Neural progenitor cell (in vitro differentiated cells): Measurements from ENCODE around the gene PMM1. TPM values are rescaled to one million over a fixed set of nuclear protein-coding genes. Genes with fewer than 3 reads are reported as not detected.
"Not testable (repeated sequence)": the region's sequence is repeated elsewhere in the genome, so short reads cannot be mapped to it uniquely, and the experiment has no call there.

Experiments used
- DNase-seq: peaks from one replicate; pipeline ENCODE4 v3.0.0-alpha.2; 2016; ENCODE audit warnings: low spot score
- H2AFZ ChIP-seq: fragments of 200-600 bp; sonication (generic); replicated peaks from 2 replicates; pipeline ENCODE4 v1.6.1; 2016; ENCODE audit warnings: antibody characterized with exemption
- H3F3A ChIP-seq: fragments of 200-600 bp; sonication (generic); 2 replicates; pipeline ENCODE4 v1.6.1; 2016; ENCODE audit warnings: antibody characterized with exemption, low read depth
- H3K27ac ChIP-seq: fragments of 200-600 bp; sonication (generic); 2 replicates; pipeline ENCODE4 v1.5.1; 2016; ENCODE audit warnings: mild to moderate bottlenecking
- H3K27me3 ChIP-seq: fragments of 200-600 bp; sonication (generic); 2 replicates; pipeline ENCODE4 v1.6.1; 2016; ENCODE audit warnings: mild to moderate bottlenecking, moderate library complexity
- H3K36me3 ChIP-seq: fragments of 200-600 bp; sonication (generic); 2 replicates; pipeline ENCODE4 v1.5.1; 2016
- H3K4me1 ChIP-seq: fragments of 200-600 bp; sonication (generic); 2 replicates; pipeline ENCODE4 v1.6.1; 2016; ENCODE audit warnings: mixed run types
- H3K4me2 ChIP-seq: fragments of 200-600 bp; sonication (generic); 2 replicates; pipeline ENCODE4 v1.6.1; 2016
- H3K4me3 ChIP-seq: fragments of 200-600 bp; sonication (generic); 2 replicates; pipeline ENCODE4 v1.5.1; 2016
- H3K79me2 ChIP-seq: fragments of 200-600 bp; sonication (generic); 2 replicates; pipeline ENCODE4 v1.6.1; 2016; ENCODE audit warnings: low read depth
- H3K9ac ChIP-seq: fragments of 200-600 bp; sonication (generic); 2 replicates; pipeline ENCODE4 v1.6.1; 2016
- H3K9me3 ChIP-seq: fragments of 200-600 bp; sonication (generic); 2 replicates; pipeline ENCODE4 v1.5.1; 2016; ENCODE audit warnings: low read depth
- H4K20me1 ChIP-seq: fragments of 200-600 bp; sonication (generic); 2 replicates; pipeline ENCODE4 v1.6.1; 2016; ENCODE audit warnings: low read depth
- H3K27ac Mint-ChIP-seq: 3 replicates; pipeline ENCODE4 v1.8.0; 2021; ENCODE audit warnings: mixed read lengths
- H3K27me3 Mint-ChIP-seq: 2 replicates; pipeline ENCODE4 v1.8.0; 2022; ENCODE audit warnings: low read depth, mild to moderate bottlenecking, inconsistent platforms, moderate library complexity, mixed read lengths; ENCODE audit not compliant: insufficient read depth
- H3K36me3 Mint-ChIP-seq: 3 replicates; pipeline ENCODE4 v1.8.0; 2021; ENCODE audit warnings: mixed read lengths
- H3K4me1 Mint-ChIP-seq: 3 replicates; pipeline ENCODE4 v1.8.0; 2021; ENCODE audit warnings: mixed read lengths
- H3K4me3 Mint-ChIP-seq: 3 replicates; pipeline ENCODE4 v1.8.0; 2021; ENCODE audit warnings: mild to moderate bottlenecking, moderate library complexity, mixed read lengths
- H3K9me3 Mint-ChIP-seq: 3 replicates; pipeline ENCODE4 v1.8.0; 2020; ENCODE audit warnings: mixed read lengths
- CTCF ChIP-seq: fragments of 200-600 bp; sonication (generic); IDR thresholded peaks from 2 replicates; pipeline ENCODE4 v1.5.1; 2017; ENCODE audit warnings: antibody characterized with exemption, mild to moderate bottlenecking
- EZH2 ChIP-seq: fragments of 200-600 bp; sonication (generic); IDR thresholded peaks from 2 replicates; pipeline ENCODE4 v1.6.1; 2017; ENCODE audit warnings: antibody characterized with exemption, mild to moderate bottlenecking, moderate library complexity
- EZH2phosphoT487 ChIP-seq: fragments of 200-600 bp; sonication (generic); IDR thresholded peaks from 2 replicates; pipeline ENCODE4 v1.6.1; 2017; ENCODE audit warnings: antibody characterized with exemption
- total RNA-seq: library from RNA; depleted of rRNA; stranded (reverse); fragments of >200 nt; gene quantifications from 2 replicates; pipeline ENCODE4 v1.2.3, GENCODE V29; 2015; ENCODE audit warnings: low replicate concordance

Gene PMM1
- 9.3 and 13.5 TPM in 2 replicates for total RNA-seq

DNA sequence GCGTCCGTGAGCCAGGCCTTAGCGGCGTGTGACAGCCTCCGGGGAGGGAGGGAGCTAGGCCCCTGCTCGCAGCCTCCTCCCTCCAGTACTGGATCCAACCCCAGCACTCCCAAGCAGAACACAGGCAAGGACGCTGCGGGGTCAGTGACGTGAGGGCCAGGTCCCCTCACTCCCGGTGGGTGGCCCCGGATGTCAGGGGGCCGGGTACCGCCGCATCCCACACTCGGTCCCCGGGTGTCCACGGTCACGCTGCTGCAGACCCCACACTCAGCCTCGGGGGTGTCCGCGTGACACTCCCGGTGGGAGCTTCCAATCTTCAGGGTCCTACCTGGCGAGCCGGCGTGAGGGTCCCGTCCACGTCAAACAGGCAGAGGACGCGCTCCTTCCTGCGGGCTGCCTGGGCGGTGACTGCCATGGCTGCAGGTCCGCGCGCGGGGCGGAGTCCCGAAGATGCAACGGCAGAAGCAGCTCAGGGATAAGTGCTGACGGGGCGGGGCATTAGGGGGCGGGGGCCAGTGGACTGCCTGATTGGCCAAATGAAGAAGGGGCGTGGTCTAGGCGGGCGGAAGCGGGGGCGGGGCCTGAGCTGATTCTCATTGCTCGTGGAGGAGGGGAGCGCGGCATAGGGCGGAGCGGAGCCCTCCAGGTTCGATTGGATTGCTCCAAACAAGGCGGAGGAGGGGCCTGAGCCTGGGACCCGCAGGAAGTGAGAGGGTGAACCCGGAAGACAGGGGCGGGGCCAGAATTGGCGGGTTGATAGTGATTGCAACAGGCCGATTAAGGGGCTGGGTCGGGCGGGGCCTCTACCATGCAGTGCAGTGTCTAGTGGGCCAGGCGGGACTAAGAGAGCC is at the start of gene PMM1:
Gene PMM1, minus strand, starts transcription at position 450 of the 851 bp plus-strand sequence. Its CDS starts 35 bp downstream, at position 415.
- peak; percentile 100 for DNase-seq
- H3K9me3 Mint-ChIP-seq = no peaks in the 10 kb centered on the region
- H3K4me3 Mint-ChIP-seq = peak within 1 kb of the TSS; percentile 90
- peaks cover 21% of the 10 kb centered on the region for H3K4me1 Mint-ChIP-seq
- peak within 1 kb of the TSS; percentile 77 for H3K4me3 ChIP-seq
- H3K79me2 ChIP-seq = no peaks in the 10 kb centered on the region
- no peaks in the 10 kb centered on the region for H4K20me1 ChIP-seq
- H3K27me3 Mint-ChIP-seq = peaks cover 4% of the 10 kb centered on the region
- H3K27ac Mint-ChIP-seq = no peak within 1 kb of the TSS
- no peaks in the 10 kb centered on the region for H3K27me3 ChIP-seq
- peak within 1 kb of the TSS; percentile 84 for H3K4me2 ChIP-seq
- peak within 1 kb of the TSS; percentile 5 for H3K9ac ChIP-seq
- TF ChIP-seq CTCF (no peak), EZH2 (no peak), EZH2phosphoT487 (no peak)
- no peaks in the 10 kb centered on the region for H3K36me3 ChIP-seq
- H3F3A ChIP-seq = peaks cover 2% of the 10 kb centered on the region
- no peaks in the 10 kb centered on the region for H3K36me3 Mint-ChIP-seq
- peak within 1 kb of the TSS; percentile 66 for H2AFZ ChIP-seq
- no peaks in the 10 kb centered on the region for H3K9me3 ChIP-seq
- no peak within 1 kb of the TSS for H3K27ac ChIP-seq
- H3K4me1 ChIP-seq = peaks cover 9% of the 10 kb centered on the region

- H4K20me1 ChIP-seq = peaks cover 29% of the 10 kb centered on the region
- H3K4me3 ChIP-seq = no peak overlapping the region
- H3F3A ChIP-seq = no peaks in the 10 kb centered on the region
- no peak for DNase-seq
- H3K36me3 ChIP-seq = peaks cover 40% of the 10 kb centered on the region
- no peak overlapping the region for H2AFZ ChIP-seq
- Mint-ChIP-seq H3K4me3 (no peak overlapping the region), H3K27me3 (no peaks in the 10 kb centered on the region), H3K9me3 (no peaks in the 10 kb centered on the region), H3K4me1 (no peaks in the 10 kb centered on the region), H3K36me3 (peaks cover 43% of the 10 kb centered on the region), H3K27ac (no peak overlapping the region)
- H3K9ac ChIP-seq = no peak overlapping the region
- no peaks in the 10 kb centered on the region for H3K4me1 ChIP-seq
- no peak overlapping the region for H3K4me2 ChIP-seq
- no peak for TF ChIP-seq EZH2
- TF ChIP-seq EZH2phosphoT487 = no peak
- TF ChIP-seq CTCF = no peak
- H3K79me2 ChIP-seq = peaks cover 68% of the 10 kb centered on the region
- no peaks in the 10 kb centered on the region for H3K27me3 ChIP-seq
- no peaks in the 10 kb centered on the region for H3K9me3 ChIP-seq
- H3K27ac ChIP-seq = no peak overlapping the region
Observed at GRCh38 chr22:41638748-41639147, 49.1 kb upstream of the PMM1 start.

DNA sequence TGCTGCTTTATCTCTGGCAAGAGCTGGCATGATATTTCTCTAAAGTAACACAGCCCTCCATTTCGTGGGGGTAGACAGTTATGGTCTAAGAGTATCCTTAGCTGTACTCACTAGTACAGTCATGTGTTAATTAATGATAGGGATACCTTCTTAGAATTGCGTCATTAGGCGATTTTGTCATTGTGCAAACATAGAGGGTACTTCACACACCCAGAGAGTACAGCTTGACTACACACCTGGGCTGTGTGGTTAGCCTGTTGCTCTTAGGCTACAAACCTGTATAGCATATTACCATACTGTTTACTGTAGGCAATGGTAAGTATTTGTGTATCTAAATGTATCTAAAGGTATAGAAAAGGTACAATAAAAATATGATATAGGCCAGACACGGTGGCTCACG is 48.5 kb upstream of the PMM1 start:
- Mint-ChIP-seq H3K27me3 (no peaks in the 10 kb centered on the region), H3K4me1 (no peaks in the 10 kb centered on the region), H3K4me3 (no peak overlapping the region), H3K9me3 (no peaks in the 10 kb centered on the region), H3K27ac (no peak overlapping the region), H3K36me3 (peaks cover 46% of the 10 kb centered on the region)
- Histone ChIP-seq H3K27ac (no peak overlapping the region), H4K20me1 (peaks cover 26% of the 10 kb centered on the region), H3K4me3 (no peak overlapping the region), H3K4me1 (no peaks in the 10 kb centered on the region), H3K36me3 (peaks cover 40% of the 10 kb centered on the region), H3K79me2 (peaks cover 70% of the 10 kb centered on the region), H3F3A (no peaks in the 10 kb centered on the region), H3K4me2 (no peak overlapping the region), H3K9me3 (no peaks in the 10 kb centered on the region), H2AFZ (no peak overlapping the region), H3K27me3 (no peaks in the 10 kb centered on the region), H3K9ac (no peak overlapping the region)
- TF ChIP-seq EZH2 (no peak), CTCF (no peak), EZH2phosphoT487 (no peak)
- no peak for DNase-seq

DNA sequence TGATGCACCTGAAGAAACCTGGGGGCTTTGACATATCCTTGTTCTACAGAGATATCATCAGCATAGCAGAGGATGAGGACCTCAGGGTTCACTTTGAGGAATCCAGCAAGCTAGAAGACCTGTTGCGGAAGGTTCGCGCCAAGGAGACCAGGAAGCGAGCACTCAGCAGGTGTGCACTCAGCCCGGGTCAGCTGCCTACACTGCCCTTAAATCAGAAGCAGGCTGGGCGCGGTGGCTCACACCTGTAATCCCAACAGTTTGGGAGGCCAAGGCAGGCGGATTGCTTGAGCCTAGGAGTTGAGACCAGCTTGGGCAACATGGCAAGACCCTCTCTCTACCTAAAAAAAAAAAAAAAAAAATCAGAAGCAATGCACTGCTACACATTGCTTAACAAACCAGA is 48.0 kb upstream of the PMM1 start:
- H3K4me3 ChIP-seq, H3K27me3 ChIP-seq, H3F3A ChIP-seq, H3K27ac Mint-ChIP-seq, H2AFZ ChIP-seq, H3K4me1 ChIP-seq, H3K9me3 Mint-ChIP-seq, H3K27ac ChIP-seq, DNase-seq, H3K4me2 ChIP-seq, H3K27me3 Mint-ChIP-seq, H3K9ac ChIP-seq, H3K9me3 ChIP-seq, H3K4me3 Mint-ChIP-seq, H3K4me1 Mint-ChIP-seq: not testable (repeated sequence)
- H3K79me2 ChIP-seq = peaks cover 70% of the 10 kb centered on the region
- peaks cover 47% of the 10 kb centered on the region for H3K36me3 Mint-ChIP-seq
- peaks cover 38% of the 10 kb centered on the region for H3K36me3 ChIP-seq
- peaks cover 26% of the 10 kb centered on the region for H4K20me1 ChIP-seq
